ENCODE results near the gene CTDSP2.

The CTDSP2 gene

GRCh38 chr12:57834086-57834876, 12.2 kb downstream of the CTDSP2 start:
- no peak for TF ChIP-seq CTCF (IDR thresholded peaks at IDR 0.05; ENCODE audit: insufficient read depth, low read depth, low read length, missing control alignments)
- H3K4me3 ChIP-seq (ENCODE audit: low read length): no peak overlapping the region
- DNase-seq (ENCODE audit: low read depth): no peak

- TF ChIP-seq CTCF (IDR thresholded peaks at IDR 0.05; ENCODE audit: insufficient read depth, low read depth, low read length, missing control alignments): no peak
- no peak overlapping the region for H3K4me3 ChIP-seq (ENCODE audit: low read length)
- no peak for DNase-seq (ENCODE audit: low read depth)
Observed at GRCh38 chr12:57833672-57834071, 12.9 kb downstream of the CTDSP2 start.

GRCh38 chr12:57832966-57833365, 13.6 kb downstream of the CTDSP2 start:
- no peak for DNase-seq (ENCODE audit: low read depth)
- H3K4me3 ChIP-seq (ENCODE audit: low read length): no peak overlapping the region
- no peak for TF ChIP-seq CTCF (IDR thresholded peaks at IDR 0.05; ENCODE audit: insufficient read depth, low read depth, low read length, missing control alignments)

- no peak overlapping the region for H3K4me3 ChIP-seq (ENCODE audit: low read length)
- no peak for TF ChIP-seq CTCF (IDR thresholded peaks at IDR 0.05; ENCODE audit: insufficient read depth, low read depth, low read length, missing control alignments)
- no peak for DNase-seq (ENCODE audit: low read depth)
Observed at GRCh38 chr12:57830393-57830792, 16.1 kb downstream of the CTDSP2 start.

- TF ChIP-seq CTCF (IDR thresholded peaks at IDR 0.05; ENCODE audit: insufficient read depth, low read depth, low read length, missing control alignments): no peak
- no peak overlapping the region for H3K4me3 ChIP-seq (ENCODE audit: low read length)
- DNase-seq (ENCODE audit: low read depth): no peak
Observed at GRCh38 chr12:57829025-57829777, 17.3 kb downstream of the CTDSP2 start.

- H3K4me3 ChIP-seq (ENCODE audit: low read length): no peak overlapping the region
- DNase-seq (ENCODE audit: low read depth): no peak
- TF ChIP-seq CTCF (IDR thresholded peaks at IDR 0.05; ENCODE audit: insufficient read depth, low read depth, low read length, missing control alignments): no peak
Observed at GRCh38 chr12:57826966-57827365, 19.6 kb downstream of the CTDSP2 start.
